ENCODE measurements around the gene CRADD. TPM values are rescaled to one million over a fixed set of nuclear protein-coding genes. Genes with fewer than 3 reads are reported as not detected.

Gene CRADD
- total RNA-seq, 1 donor from 2014 or later, result 17.1 TPM

DNA sequence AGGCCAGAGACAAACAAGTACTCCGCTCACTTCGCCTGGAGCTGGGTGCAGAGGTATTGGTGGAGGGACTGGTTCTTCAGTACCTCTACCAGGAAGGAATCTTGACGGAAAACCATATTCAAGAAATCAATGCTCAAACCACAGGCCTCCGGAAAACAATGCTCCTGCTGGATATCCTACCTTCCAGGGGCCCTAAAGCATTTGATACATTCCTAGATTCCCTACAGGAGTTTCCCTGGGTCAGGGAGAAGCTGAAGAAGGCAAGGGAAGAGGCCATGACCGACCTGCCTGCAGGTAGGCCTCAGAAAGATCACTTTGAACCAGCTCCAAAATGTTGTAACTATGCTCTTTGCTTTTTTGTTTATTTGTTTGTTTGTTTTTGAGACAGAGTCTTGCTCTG lies 1.6 kb downstream of the CRADD start:
- Histone ChIP-seq H3K4me3 (no peak overlapping the region), H3K4me1 (peaks cover 10% of the 10 kb centered on the region), H3K27me3 (no peaks in the 10 kb centered on the region), H3K9me3 (no peaks in the 10 kb centered on the region), H3K27ac (no peak overlapping the region), H3K36me3 (no peaks in the 10 kb centered on the region)
- ATAC-seq (no peak), DNase-seq (no peak)
- TF ChIP-seq, protein P1, sequence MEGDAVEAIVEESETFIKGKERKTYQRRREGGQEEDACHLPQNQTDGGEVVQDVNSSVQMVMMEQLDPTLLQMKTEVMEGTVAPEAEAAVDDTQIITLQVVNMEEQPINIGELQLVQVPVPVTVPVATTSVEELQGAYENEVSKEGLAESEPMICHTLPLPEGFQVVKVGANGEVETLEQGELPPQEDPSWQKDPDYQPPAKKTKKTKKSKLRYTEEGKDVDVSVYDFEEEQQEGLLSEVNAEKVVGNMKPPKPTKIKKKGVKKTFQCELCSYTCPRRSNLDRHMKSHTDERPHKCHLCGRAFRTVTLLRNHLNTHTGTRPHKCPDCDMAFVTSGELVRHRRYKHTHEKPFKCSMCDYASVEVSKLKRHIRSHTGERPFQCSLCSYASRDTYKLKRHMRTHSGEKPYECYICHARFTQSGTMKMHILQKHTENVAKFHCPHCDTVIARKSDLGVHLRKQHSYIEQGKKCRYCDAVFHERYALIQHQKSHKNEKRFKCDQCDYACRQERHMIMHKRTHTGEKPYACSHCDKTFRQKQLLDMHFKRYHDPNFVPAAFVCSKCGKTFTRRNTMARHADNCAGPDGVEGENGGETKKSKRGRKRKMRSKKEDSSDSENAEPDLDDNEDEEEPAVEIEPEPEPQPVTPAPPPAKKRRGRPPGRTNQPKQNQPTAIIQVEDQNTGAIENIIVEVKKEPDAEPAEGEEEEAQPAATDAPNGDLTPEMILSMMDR (IDR thresholded peaks at IDR 0.05), result no peak
- intact Hi-C loops (cut with DNase I), result no loop called here

DNA sequence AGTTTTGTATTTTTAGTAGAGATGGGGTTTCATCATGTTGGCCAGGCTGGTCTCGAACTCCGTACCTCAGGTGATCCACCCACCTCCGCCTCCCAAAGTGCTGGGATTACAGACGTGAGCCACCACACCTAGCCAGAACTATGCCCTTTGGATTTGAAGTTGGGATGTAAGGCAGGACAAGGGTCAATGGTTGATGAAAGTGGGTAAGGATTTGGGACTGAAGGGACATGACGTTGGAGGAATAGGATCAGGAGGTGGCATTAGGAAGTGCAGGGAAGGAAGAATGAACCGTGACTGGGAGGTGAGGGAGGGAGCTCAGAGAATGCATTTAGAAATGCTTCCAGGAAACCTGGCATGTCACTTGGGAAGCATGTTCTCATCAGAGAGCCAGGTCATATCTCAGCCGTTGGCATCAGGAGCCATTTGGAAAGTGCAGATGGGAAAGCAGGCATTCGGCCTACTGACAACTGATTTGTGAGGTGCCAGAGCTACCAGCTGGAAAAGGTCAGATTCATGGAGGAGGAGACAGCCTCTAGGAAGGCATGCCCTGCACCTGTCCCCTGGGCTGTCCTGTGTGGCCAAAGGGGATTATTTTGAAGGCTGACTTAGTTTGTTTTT lies 2.2 kb downstream of the CRADD start:
- no peak overlapping the region for H3K4me3 ChIP-seq
- H3K27ac ChIP-seq, result no peak overlapping the region
- TF ChIP-seq, protein P1 (IDR thresholded peaks at IDR 0.05), result no peak
- H3K27me3 ChIP-seq, result no peaks in the 10 kb centered on the region
- no peak for DNase-seq
- no peak for ATAC-seq
- H3K36me3 ChIP-seq, result no peaks in the 10 kb centered on the region
- H3K4me1 ChIP-seq, result peaks cover 10% of the 10 kb centered on the region
- intact Hi-C loops (cut with DNase I), result no loop called here
- H3K9me3 ChIP-seq, result no peaks in the 10 kb centered on the region

DNA sequence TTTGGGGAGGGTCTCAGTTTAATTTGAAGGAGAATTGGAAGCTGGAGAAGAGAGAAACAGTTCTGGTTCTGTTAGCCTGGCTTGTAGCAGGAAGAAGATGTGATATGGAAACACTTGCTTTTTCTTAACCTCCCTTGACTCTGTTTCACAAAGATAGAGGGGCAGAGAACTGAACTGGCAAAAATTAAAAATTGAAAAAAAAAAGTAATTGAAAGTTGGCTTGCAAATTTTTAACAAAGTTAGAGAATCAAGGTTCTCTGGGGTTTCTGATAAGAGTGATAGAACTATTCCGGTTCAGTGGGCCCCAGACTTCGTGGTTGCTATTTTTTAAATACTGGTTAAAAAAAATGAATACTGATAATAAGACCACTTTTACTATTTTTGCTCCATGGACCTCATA lies 2.8 kb downstream of the CRADD start:
- Histone ChIP-seq H3K27ac (no peak overlapping the region), H3K9me3 (no peaks in the 10 kb centered on the region), H3K36me3 (no peaks in the 10 kb centered on the region), H3K4me1 (peaks cover 10% of the 10 kb centered on the region), H3K4me3 (no peak overlapping the region), H3K27me3 (no peaks in the 10 kb centered on the region)
- ATAC-seq (no peak), DNase-seq (no peak)
- intact Hi-C loops (cut with DNase I), result no loop called here
- TF ChIP-seq, protein P1 (IDR thresholded peaks at IDR 0.05), result no peak

DNA sequence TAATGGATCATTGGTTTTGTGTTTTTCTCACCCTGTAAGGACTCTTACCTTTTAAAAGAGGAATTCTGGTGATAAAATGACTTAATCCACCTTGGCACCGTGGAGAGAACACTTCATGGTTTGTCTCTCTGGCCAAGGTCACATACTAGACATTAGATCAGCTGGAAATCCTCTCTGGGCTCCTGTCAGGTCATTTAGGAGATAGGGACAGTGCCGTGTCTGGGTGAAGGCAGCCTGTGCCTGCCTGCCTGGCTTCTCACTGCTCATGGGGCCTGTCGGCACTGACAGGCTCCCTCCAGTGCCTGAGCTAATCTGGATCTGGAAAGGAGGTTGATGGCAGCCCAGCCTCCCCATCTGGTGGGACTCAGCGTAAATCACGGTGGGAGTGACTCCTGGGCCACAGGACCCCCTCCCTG lies 5.7 kb downstream of the CRADD start:
- Histone ChIP-seq H3K9me3 (no peaks in the 10 kb centered on the region), H3K27me3 (no peaks in the 10 kb centered on the region), H3K4me1 (peaks cover 10% of the 10 kb centered on the region), H3K4me3 (no peak overlapping the region), H3K27ac (peak overlapping the region; percentile 36), H3K36me3 (no peaks in the 10 kb centered on the region)
- intact Hi-C loops (cut with DNase I), result no loop called here
- no peak for DNase-seq
- no peak for ATAC-seq
- TF ChIP-seq, protein P1 (IDR thresholded peaks at IDR 0.05), result no peak

DNA sequence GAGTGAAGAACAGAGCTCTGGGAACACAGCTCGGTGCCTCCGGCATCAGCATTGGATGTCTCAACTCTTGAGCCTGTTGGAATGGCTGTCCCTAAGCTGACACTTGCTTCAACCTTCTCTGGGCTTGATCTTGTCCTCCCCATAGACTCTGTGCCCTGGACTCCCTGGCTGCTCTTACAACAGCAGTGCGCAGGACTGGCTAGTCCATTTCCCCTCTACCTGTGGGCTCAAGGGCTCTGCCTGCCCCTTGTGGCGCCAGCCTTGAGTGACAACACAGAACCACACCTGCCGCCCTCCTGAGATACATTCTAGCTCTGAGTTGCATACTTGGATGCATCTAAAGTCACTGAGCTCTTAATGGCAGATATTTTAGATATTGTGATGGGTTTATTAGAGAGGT lies 6.2 kb downstream of the CRADD start:
- DNase-seq (no peak), ATAC-seq (no peak)
- no peaks in the 10 kb centered on the region for H3K27me3 ChIP-seq
- no peak overlapping the region for H3K4me3 ChIP-seq
- H3K36me3 ChIP-seq, result no peaks in the 10 kb centered on the region
- peaks cover 5% of the 10 kb centered on the region for H3K4me1 ChIP-seq
- intact Hi-C loops (cut with DNase I), result no loop called here
- no peak overlapping the region for H3K27ac ChIP-seq
- H3K9me3 ChIP-seq, result no peaks in the 10 kb centered on the region
- TF ChIP-seq, protein P1 (IDR thresholded peaks at IDR 0.05), result no peak

DNA sequence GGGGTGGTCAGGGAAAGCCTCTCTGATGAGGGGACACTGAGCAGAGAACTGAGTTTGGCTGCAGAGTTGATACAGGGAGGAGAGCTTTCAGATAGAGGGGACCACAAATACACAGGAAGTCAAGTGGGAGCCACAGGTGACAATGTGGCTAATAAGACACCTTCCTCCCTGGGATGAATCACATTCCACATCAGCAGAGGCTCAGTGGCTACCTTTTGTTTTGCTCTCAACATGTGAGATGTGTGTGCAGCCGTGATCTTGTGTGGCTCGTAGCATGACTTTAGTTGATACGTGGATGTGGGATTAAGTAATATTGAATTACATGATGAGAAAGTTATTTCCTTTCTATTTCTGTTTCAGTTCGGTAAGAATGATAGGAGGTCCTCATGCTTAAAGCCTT lies 7.5 kb downstream of the CRADD start:
- H3K36me3 ChIP-seq, result no peaks in the 10 kb centered on the region
- no peaks in the 10 kb centered on the region for H3K4me1 ChIP-seq
- H3K27ac ChIP-seq, result no peak overlapping the region
- no peaks in the 10 kb centered on the region for H3K27me3 ChIP-seq
- TF ChIP-seq, protein P1 (IDR thresholded peaks at IDR 0.05), result no peak
- H3K9me3 ChIP-seq, result no peaks in the 10 kb centered on the region
- H3K4me3 ChIP-seq, result no peak overlapping the region
- ATAC-seq (no peak), DNase-seq (no peak)
- intact Hi-C loops (cut with DNase I), result no loop called here

Measured in upper lobe of right lung (tissue), 1 donor.